C4-2B (cell line): ENCODE data around the gene ERI3.

Experiments used
- ZFX ChIP-seq: fragments of 450-650 bp; IDR thresholded peaks from 2 replicates; pipeline ENCODE4 v1.6.1; 2017
- TF ChIP-seq, protein P1 (sequence below): fragments of 450-650 bp; conservative IDR thresholded peaks from 2 replicates; pipeline ENCODE4 v1.5.1; 2017; ENCODE audit warnings: mild to moderate bottlenecking

GRCh38 chr1:44293761-44294315 lies 61.2 kb downstream of the ERI3 start:
- TF ChIP-seq, protein P1, sequence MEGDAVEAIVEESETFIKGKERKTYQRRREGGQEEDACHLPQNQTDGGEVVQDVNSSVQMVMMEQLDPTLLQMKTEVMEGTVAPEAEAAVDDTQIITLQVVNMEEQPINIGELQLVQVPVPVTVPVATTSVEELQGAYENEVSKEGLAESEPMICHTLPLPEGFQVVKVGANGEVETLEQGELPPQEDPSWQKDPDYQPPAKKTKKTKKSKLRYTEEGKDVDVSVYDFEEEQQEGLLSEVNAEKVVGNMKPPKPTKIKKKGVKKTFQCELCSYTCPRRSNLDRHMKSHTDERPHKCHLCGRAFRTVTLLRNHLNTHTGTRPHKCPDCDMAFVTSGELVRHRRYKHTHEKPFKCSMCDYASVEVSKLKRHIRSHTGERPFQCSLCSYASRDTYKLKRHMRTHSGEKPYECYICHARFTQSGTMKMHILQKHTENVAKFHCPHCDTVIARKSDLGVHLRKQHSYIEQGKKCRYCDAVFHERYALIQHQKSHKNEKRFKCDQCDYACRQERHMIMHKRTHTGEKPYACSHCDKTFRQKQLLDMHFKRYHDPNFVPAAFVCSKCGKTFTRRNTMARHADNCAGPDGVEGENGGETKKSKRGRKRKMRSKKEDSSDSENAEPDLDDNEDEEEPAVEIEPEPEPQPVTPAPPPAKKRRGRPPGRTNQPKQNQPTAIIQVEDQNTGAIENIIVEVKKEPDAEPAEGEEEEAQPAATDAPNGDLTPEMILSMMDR: no peak; the same call in 1 of the 2 replicates
- no peak for TF ChIP-seq ZFX
